Measurements from ENCODE around the gene TMEM179.
A peak's percentile ranks its signal among the peaks of the same experiment; 100 is the strongest.

Gene TMEM179

GRCh38 chr14:104563191-104563741 is 41.3 kb downstream of the TMEM179 start:
- H3K27ac ChIP-seq (ENCODE audit: low read length): no peak overlapping the region

GRCh38 chr14:104562606-104563005 is 42.0 kb downstream of the TMEM179 start:
- Histone ChIP-seq H3K79me2 (ENCODE audit: low read length) (no peaks in the 10 kb centered on the region), H3K27ac (ENCODE audit: low read length) (no peak overlapping the region), H4K20me1 (ENCODE audit: insufficient read depth, low read length) (no peaks in the 10 kb centered on the region), H3K4me3 (ENCODE audit: low read length) (no peak overlapping the region), H2AFZ (ENCODE audit: low read depth, low read length) (no peak overlapping the region), H3K27me3 (ENCODE audit: low read depth, low read length) (peaks cover 21% of the 10 kb centered on the region), H3K4me2 (ENCODE audit: low read length) (no peak overlapping the region), H3K9ac (ENCODE audit: low read length) (no peak overlapping the region), H3K36me3 (replicated peaks; ENCODE audit: low read depth, low read length) (no peaks in the 10 kb centered on the region), H3K4me1 (ENCODE audit: low read length) (peaks cover 26% of the 10 kb centered on the region), H3K9me3 (ENCODE audit: insufficient read depth, low read length) (no peaks in the 10 kb centered on the region)
- TF ChIP-seq, protein P1, sequence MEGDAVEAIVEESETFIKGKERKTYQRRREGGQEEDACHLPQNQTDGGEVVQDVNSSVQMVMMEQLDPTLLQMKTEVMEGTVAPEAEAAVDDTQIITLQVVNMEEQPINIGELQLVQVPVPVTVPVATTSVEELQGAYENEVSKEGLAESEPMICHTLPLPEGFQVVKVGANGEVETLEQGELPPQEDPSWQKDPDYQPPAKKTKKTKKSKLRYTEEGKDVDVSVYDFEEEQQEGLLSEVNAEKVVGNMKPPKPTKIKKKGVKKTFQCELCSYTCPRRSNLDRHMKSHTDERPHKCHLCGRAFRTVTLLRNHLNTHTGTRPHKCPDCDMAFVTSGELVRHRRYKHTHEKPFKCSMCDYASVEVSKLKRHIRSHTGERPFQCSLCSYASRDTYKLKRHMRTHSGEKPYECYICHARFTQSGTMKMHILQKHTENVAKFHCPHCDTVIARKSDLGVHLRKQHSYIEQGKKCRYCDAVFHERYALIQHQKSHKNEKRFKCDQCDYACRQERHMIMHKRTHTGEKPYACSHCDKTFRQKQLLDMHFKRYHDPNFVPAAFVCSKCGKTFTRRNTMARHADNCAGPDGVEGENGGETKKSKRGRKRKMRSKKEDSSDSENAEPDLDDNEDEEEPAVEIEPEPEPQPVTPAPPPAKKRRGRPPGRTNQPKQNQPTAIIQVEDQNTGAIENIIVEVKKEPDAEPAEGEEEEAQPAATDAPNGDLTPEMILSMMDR (IDR thresholded peaks at IDR 0.05; ENCODE audit: low read depth, low read length): no peak
- TF ChIP-seq EZH2phosphoT487 (IDR thresholded peaks at IDR 0.05; ENCODE audit: low read depth): no peak

More at GRCh38 chr14:104563191-104563741, 41.3 kb downstream of the TMEM179 start:
- peaks cover 26% of the 10 kb centered on the region for H3K4me1 ChIP-seq (ENCODE audit: low read length)
- TF ChIP-seq, protein P1 (IDR thresholded peaks at IDR 0.05; ENCODE audit: low read depth, low read length): no peak
- TF ChIP-seq EZH2phosphoT487 (IDR thresholded peaks at IDR 0.05; ENCODE audit: low read depth): no peak
- peak overlapping the region; percentile 75; the same call in 1 of the 2 replicates for H2AFZ ChIP-seq (ENCODE audit: low read depth, low read length)
- peak overlapping the region; percentile 58; the same call in 1 of the 2 replicates for H3K4me3 ChIP-seq (ENCODE audit: low read length)
- no peaks in the 10 kb centered on the region for H4K20me1 ChIP-seq (ENCODE audit: insufficient read depth, low read length)
- H3K27me3 ChIP-seq (ENCODE audit: low read depth, low read length): peaks cover 17% of the 10 kb centered on the region
- H3K79me2 ChIP-seq (ENCODE audit: low read length): no peaks in the 10 kb centered on the region
- H3K36me3 ChIP-seq (replicated peaks; ENCODE audit: low read depth, low read length): no peaks in the 10 kb centered on the region
- peak overlapping the region; percentile 66 for H3K4me2 ChIP-seq (ENCODE audit: low read length)
- no peaks in the 10 kb centered on the region for H3K9me3 ChIP-seq (ENCODE audit: insufficient read depth, low read length)
- H3K9ac ChIP-seq (ENCODE audit: low read length): no peak overlapping the region

DNA sequence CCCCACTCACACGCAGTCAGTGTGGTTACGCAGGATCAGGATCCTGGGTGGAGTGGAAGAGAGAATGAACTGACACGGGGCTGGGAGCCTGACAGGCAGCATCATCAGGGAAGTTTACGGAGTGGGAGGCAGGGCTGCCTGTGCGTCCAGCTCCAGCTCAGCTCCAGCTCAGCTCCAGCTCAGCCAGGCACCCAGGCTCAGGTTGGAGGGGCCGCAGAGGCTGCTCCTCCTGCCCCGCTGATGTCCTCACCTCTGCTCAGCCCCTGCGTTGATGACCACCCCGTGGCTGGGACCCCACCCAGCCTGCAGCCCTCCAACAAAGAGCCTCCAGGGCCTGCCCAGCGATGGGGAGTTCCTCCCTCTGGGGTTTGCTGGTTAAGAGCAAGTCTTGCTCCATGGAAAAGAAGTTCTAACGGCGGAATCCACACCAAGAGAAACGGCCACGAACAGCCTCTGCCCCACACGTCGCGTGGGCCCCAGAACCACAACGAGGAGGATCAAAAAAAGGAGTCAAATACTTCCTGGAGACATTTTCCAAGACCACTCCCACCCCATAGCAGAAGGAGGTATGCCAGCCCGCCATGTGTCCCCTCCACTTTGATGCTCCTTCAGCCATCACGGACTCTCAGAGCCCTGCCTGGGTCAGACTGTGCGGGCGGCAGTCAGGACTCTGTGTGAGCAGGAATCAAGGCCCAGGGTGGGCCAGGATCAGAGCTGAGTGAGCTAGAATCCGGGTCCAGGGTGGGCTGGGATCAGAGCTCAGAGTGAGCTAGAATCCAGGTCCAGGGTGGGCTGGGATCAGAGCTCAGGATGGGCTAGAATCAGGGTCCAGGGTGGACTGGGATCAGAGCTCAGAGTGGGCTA is 42.7 kb downstream of the TMEM179 start:
- Histone ChIP-seq H3K27me3 (ENCODE audit: low read depth, low read length) (peaks cover 26% of the 10 kb centered on the region), H3K9ac (ENCODE audit: low read length) (no peak overlapping the region), H3K4me1 (ENCODE audit: low read length) (peaks cover 26% of the 10 kb centered on the region), H3K36me3 (replicated peaks; ENCODE audit: low read depth, low read length) (no peaks in the 10 kb centered on the region), H3K27ac (ENCODE audit: low read length) (no peak overlapping the region), H3K79me2 (ENCODE audit: low read length) (no peaks in the 10 kb centered on the region), H3K4me3 (ENCODE audit: low read length) (no peak overlapping the region), H3K4me2 (ENCODE audit: low read length) (no peak overlapping the region), H4K20me1 (ENCODE audit: insufficient read depth, low read length) (no peaks in the 10 kb centered on the region), H2AFZ (ENCODE audit: low read depth, low read length) (no peak overlapping the region), H3K9me3 (ENCODE audit: insufficient read depth, low read length) (no peaks in the 10 kb centered on the region)
- no peak for TF ChIP-seq EZH2phosphoT487 (IDR thresholded peaks at IDR 0.05; ENCODE audit: low read depth)
- TF ChIP-seq, protein P1 (IDR thresholded peaks at IDR 0.05; ENCODE audit: low read depth, low read length): no peak

DNA sequence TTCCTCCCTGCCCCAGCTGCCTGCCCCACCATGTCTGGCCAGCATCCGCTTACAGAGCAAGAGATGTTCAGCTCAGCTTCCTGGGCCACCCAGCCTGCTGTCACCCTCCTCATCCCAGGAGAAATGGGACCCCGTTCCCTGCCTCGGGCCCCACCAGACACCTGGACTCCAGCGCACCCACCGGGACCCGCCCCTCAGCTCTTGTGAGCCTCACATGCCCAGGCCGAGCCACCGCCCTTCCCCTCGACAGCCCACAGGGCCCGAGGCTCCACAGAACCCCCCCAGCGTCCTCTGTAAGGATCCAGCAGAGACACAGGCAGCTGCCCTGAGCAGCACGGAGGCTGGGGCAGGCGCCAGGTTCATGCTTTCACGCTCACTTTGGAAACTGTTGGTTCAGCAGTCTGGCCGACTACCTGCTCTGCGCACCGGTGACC is 43.4 kb downstream of the TMEM179 start:
- Histone ChIP-seq H3K79me2 (ENCODE audit: low read length) (no peaks in the 10 kb centered on the region), H3K27ac (ENCODE audit: low read length) (no peak overlapping the region), H3K4me3 (ENCODE audit: low read length) (no peak overlapping the region), H2AFZ (ENCODE audit: low read depth, low read length) (no peak overlapping the region), H3K9me3 (ENCODE audit: insufficient read depth, low read length) (no peaks in the 10 kb centered on the region), H3K9ac (ENCODE audit: low read length) (no peak overlapping the region), H3K27me3 (ENCODE audit: low read depth, low read length) (peaks cover 22% of the 10 kb centered on the region), H4K20me1 (ENCODE audit: insufficient read depth, low read length) (no peaks in the 10 kb centered on the region), H3K4me1 (ENCODE audit: low read length) (peaks cover 26% of the 10 kb centered on the region), H3K36me3 (replicated peaks; ENCODE audit: low read depth, low read length) (no peaks in the 10 kb centered on the region), H3K4me2 (ENCODE audit: low read length) (no peak overlapping the region)
- no peak for TF ChIP-seq EZH2phosphoT487 (IDR thresholded peaks at IDR 0.05; ENCODE audit: low read depth)
